HG03039 (cell line): ENCODE data around the gene PLP2.
"Not testable (repeated sequence)": the region's sequence is repeated elsewhere in the genome, so short reads cannot be mapped to it uniquely, and the experiment has no call there.

Experiments
- ATAC-seq: cut with Tn5 transposase; IDR thresholded peaks from one replicate; pipeline ENCODE4 v1.9.1; 2021; ENCODE audit warnings: mild to moderate bottlenecking, moderate library complexity; ENCODE audit not compliant: unreplicated experiment

Gene PLP2

GRCh38 chrX:49163555-49164419, 7.9 kb upstream of the PLP2 start:
- peak; percentile 46 for ATAC-seq

GRCh38 chrX:49164589-49165360, 6.9 kb upstream of the PLP2 start:
- ATAC-seq = no peak

- ATAC-seq = peak; percentile 33
These were observed 5.5 kb upstream of the PLP2 start for GRCh38 chrX:49165901-49166881.

- ATAC-seq = no peak
These were observed 4.6 kb upstream of the PLP2 start for GRCh38 chrX:49166914-49167739.

- ATAC-seq = no peak
These were observed 4.0 kb upstream of the PLP2 start for GRCh38 chrX:49167740-49168108.

- ATAC-seq = peak; percentile 56
These were observed 632 bp downstream of the PLP2 start for GRCh38 chrX:49172280-49172780.

GRCh38 chrX:49173544-49173943, 1.8 kb downstream of the PLP2 start:
- not testable (repeated sequence) for ATAC-seq

- ATAC-seq = no peak
These were observed 3.0 kb downstream of the PLP2 start for GRCh38 chrX:49174723-49175122.

GRCh38 chrX:49175435-49176274, 4.0 kb downstream of the PLP2 start:
- no peak for ATAC-seq

GRCh38 chrX:49176421-49177326, 5.0 kb downstream of the PLP2 start:
- ATAC-seq = no peak

- ATAC-seq = no peak
These were observed 5.7 kb downstream of the PLP2 start for GRCh38 chrX:49177338-49177833.

- ATAC-seq = no peak
These were observed 6.3 kb downstream of the PLP2 start for GRCh38 chrX:49177873-49178480.

GRCh38 chrX:49178537-49178936, 6.8 kb downstream of the PLP2 start:
- no peak for ATAC-seq

GRCh38 chrX:49179358-49179757, 7.7 kb downstream of the PLP2 start:
- ATAC-seq = no peak

- no peak for ATAC-seq
These were observed 12.1 kb downstream of the PLP2 start for GRCh38 chrX:49183701-49184281.

- ATAC-seq = no peak
These were observed 12.9 kb downstream of the PLP2 start for GRCh38 chrX:49184294-49185281.
